Type B pancreatic cell (in vitro differentiated cells): Measurements from ENCODE around the gene OLFML2A. TPM values are rescaled to one million over a fixed set of nuclear protein-coding genes. Genes with fewer than 3 reads are reported as not detected.
"Not testable (repeated sequence)": the region's sequence is repeated elsewhere in the genome, so short reads cannot be mapped to it uniquely, and the experiment has no call there.

Source experiments
- DNase-seq: peaks from one replicate; pipeline ENCODE4 v3.0.0; 2021; ENCODE audit warnings: mixed read lengths; ENCODE audit not compliant: unreplicated experiment; ENCODE audit errors: extremely low spot score
- H3K27ac Mint-ChIP-seq: 2 replicates; pipeline ENCODE4 v1.8.0; 2021; ENCODE audit warnings: mild to moderate bottlenecking, mixed read lengths
- H3K27me3 Mint-ChIP-seq: 2 replicates; pipeline ENCODE4 v1.8.0; 2021; ENCODE audit warnings: mixed read lengths
- H3K36me3 Mint-ChIP-seq: 2 replicates; pipeline ENCODE4 v1.8.0; 2021; ENCODE audit warnings: mixed read lengths
- H3K4me1 Mint-ChIP-seq: one replicate; pipeline ENCODE4 v1.8.0; 2021; ENCODE audit warnings: mixed read lengths; ENCODE audit not compliant: unreplicated experiment
- H3K4me3 Mint-ChIP-seq: 2 replicates; pipeline ENCODE4 v1.8.0; 2021; ENCODE audit warnings: mild to moderate bottlenecking, mixed read lengths
- H3K9me3 Mint-ChIP-seq: 2 replicates; pipeline ENCODE4 v1.8.0; 2021; ENCODE audit warnings: mixed read lengths
- total RNA-seq: library from RNA; stranded (reverse); gene quantifications from 2 replicates; pipeline ENCODE4 v1.2.1, GENCODE V29; 2021; ENCODE audit warnings: low replicate concordance
- TF ChIP-seq, protein P1 (sequence below): fragments of 200-600 bp; sonication (generic); conservative IDR thresholded peaks from 2 replicates; pipeline ENCODE4 v1.5.0; 2021; ENCODE audit warnings: antibody characterized with exemption, mild to moderate bottlenecking

OLFML2A gene
- total RNA-seq, 1 donor from 2014 or later = 6.3 TPM

DNA sequence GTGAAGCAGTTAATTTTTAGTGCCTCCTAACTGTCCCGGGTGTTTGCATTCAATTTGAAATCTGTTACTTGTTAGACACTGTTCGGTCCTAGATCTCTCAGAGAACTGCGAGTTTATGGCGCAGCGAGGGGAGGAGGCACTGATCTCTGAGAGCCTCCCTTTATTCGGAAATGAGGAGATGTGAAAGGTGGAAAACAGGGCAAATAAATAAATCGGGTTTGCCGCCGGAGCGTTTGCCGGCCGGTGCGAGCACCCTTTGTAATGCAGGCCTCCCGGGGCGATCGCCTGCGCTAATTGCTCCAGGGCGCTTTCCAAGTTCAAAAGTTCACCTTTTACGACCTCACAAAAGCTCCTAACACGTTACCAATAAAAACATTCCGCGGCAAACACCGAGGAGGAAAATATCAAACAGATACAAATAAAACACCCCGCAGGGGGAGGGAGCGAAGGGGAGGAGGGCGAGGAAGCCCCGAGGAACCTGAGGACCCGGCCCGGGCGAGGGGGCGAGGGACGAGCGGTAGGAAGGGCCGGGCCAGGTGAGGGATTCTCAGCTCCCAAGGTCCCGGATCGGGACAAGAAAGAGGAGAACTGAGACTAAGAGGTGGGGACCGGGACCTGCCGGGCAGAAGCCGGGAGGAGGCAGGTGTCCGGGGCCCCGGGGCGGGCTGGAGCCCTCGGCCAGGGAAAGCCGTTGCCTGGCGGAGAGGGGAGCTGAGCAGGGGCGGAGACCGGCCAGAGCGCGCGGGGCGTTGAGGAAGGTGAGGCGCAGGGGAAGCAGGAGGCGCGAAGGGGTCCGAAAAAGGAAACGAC, 7.2 kb upstream of the OLFML2A start:
- H3K36me3 Mint-ChIP-seq = no peaks in the 10 kb centered on the region
- H3K27me3 Mint-ChIP-seq = peaks cover 53% of the 10 kb centered on the region
- peak overlapping the region; percentile 88 for H3K27ac Mint-ChIP-seq
- no peaks in the 10 kb centered on the region for H3K9me3 Mint-ChIP-seq
- TF ChIP-seq, protein P1, sequence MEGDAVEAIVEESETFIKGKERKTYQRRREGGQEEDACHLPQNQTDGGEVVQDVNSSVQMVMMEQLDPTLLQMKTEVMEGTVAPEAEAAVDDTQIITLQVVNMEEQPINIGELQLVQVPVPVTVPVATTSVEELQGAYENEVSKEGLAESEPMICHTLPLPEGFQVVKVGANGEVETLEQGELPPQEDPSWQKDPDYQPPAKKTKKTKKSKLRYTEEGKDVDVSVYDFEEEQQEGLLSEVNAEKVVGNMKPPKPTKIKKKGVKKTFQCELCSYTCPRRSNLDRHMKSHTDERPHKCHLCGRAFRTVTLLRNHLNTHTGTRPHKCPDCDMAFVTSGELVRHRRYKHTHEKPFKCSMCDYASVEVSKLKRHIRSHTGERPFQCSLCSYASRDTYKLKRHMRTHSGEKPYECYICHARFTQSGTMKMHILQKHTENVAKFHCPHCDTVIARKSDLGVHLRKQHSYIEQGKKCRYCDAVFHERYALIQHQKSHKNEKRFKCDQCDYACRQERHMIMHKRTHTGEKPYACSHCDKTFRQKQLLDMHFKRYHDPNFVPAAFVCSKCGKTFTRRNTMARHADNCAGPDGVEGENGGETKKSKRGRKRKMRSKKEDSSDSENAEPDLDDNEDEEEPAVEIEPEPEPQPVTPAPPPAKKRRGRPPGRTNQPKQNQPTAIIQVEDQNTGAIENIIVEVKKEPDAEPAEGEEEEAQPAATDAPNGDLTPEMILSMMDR = no peak
- DNase-seq = no peak
- peak overlapping the region; percentile 93 for H3K4me3 Mint-ChIP-seq
- H3K4me1 Mint-ChIP-seq = peaks cover 19% of the 10 kb centered on the region

DNA sequence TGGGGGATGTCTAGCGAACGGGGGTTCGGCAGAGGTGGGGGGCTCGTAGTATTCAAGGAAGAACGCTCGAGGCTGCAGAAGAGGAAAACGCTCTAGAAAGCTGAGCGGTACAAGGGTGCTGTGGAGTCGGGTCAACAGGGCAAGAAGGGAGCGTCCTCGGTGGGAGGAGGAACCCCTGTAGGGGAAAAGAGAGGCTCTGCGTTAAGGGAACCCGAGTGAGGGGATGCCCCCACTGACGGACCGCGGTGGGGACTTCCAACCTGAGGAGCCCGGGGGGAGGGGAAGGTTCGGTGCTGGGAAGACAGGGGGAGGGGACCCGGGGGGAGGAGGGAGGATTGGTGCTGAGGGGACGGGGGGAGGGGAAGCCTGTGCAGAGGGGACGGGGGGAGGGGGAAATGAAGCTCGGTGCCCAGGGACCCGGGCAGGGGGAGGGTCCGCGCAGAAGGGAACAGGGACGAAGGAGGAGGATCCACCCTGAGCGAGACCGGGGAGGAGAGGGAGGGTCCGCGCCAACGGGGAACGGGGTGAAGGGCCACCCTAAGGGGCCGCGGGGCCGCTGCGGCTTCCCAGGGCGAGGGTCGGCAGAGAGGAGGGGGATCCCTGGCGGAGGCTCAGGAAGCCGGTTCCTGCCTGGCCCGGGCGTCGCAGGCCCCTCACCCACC, 6.4 kb upstream of the OLFML2A start:
- no peak for DNase-seq
- Mint-ChIP-seq H3K27ac (peak overlapping the region; percentile 88), H3K4me3 (peak overlapping the region; percentile 93), H3K36me3 (no peaks in the 10 kb centered on the region), H3K4me1 (peaks cover 19% of the 10 kb centered on the region), H3K27me3 (peaks cover 51% of the 10 kb centered on the region), H3K9me3 (no peaks in the 10 kb centered on the region)
- TF ChIP-seq, protein P1 = no peak

- DNase-seq = peak; percentile 96
- peaks cover 54% of the 10 kb centered on the region for H3K27me3 Mint-ChIP-seq
- H3K36me3 Mint-ChIP-seq = no peaks in the 10 kb centered on the region
- TF ChIP-seq, protein P1 = peak; percentile 56
- peaks cover 24% of the 10 kb centered on the region for H3K4me1 Mint-ChIP-seq
- peak within 1 kb of the TSS; percentile 99 for H3K27ac Mint-ChIP-seq
- no peaks in the 10 kb centered on the region for H3K9me3 Mint-ChIP-seq
- peak within 1 kb of the TSS; percentile 95 for H3K4me3 Mint-ChIP-seq
Measured at GRCh38 chr9:124771021-124771866, 5.7 kb upstream of the OLFML2A start, which contains the start of gene NR6A1. Gene NR6A1 (minus strand): TSS chr9:124771311.

GRCh38 chr9:124771867-124772679, 4.9 kb upstream of the OLFML2A start:
- H3K9me3 Mint-ChIP-seq = no peaks in the 10 kb centered on the region
- peak overlapping the region; percentile 95 for H3K4me3 Mint-ChIP-seq
- H3K4me1 Mint-ChIP-seq = peaks cover 28% of the 10 kb centered on the region
- H3K36me3 Mint-ChIP-seq = no peaks in the 10 kb centered on the region
- TF ChIP-seq, protein P1 = peak; percentile 99
- no peak for DNase-seq
- H3K27ac Mint-ChIP-seq = peak overlapping the region; percentile 99
- peaks cover 52% of the 10 kb centered on the region for H3K27me3 Mint-ChIP-seq

- Mint-ChIP-seq H3K4me3 (peak overlapping the region; percentile 95), H3K27ac (peak overlapping the region; percentile 99), H3K27me3 (peaks cover 49% of the 10 kb centered on the region), H3K4me1 (peaks cover 25% of the 10 kb centered on the region)
- H3K36me3 Mint-ChIP-seq, H3K9me3 Mint-ChIP-seq, DNase-seq: not testable (repeated sequence)
Measured at GRCh38 chr9:124772877-124773276, 4.1 kb upstream of the OLFML2A start.
